ENCODE data around the gene MTUS2.

The MTUS2 gene

GRCh38 chr13:29292045-29292444 is 471.9 kb downstream of the MTUS2 start:
- DNase-seq (ENCODE audit: low read depth) = no peak
- H3K4me3 ChIP-seq (ENCODE audit: low read depth, low read length) = no peak overlapping the region
- TF ChIP-seq MYC (IDR thresholded peaks at IDR 0.05; ENCODE audit: low read depth, low read length) = no peak
- TF ChIP-seq MAX (IDR thresholded peaks at IDR 0.05; ENCODE audit: low read depth, low read length) = no peak
- TF ChIP-seq CTCF (IDR thresholded peaks at IDR 0.05; ENCODE audit: low read depth, low read length) = no peak
- no peak for TF ChIP-seq POLR2A (IDR thresholded peaks at IDR 0.05; ENCODE audit: extremely low read depth, insufficient read length)

- no peak overlapping the region for H3K4me3 ChIP-seq (ENCODE audit: low read depth, low read length)
- no peak for TF ChIP-seq CTCF (IDR thresholded peaks at IDR 0.05; ENCODE audit: low read depth, low read length)
- TF ChIP-seq MYC (IDR thresholded peaks at IDR 0.05; ENCODE audit: low read depth, low read length) = no peak
- no peak for TF ChIP-seq MAX (IDR thresholded peaks at IDR 0.05; ENCODE audit: low read depth, low read length)
- TF ChIP-seq POLR2A (IDR thresholded peaks at IDR 0.05; ENCODE audit: extremely low read depth, insufficient read length) = no peak
- DNase-seq (ENCODE audit: low read depth) = no peak
These were observed 474.7 kb downstream of the MTUS2 start for GRCh38 chr13:29294821-29295220.

GRCh38 chr13:29301027-29301426 is 480.9 kb downstream of the MTUS2 start:
- TF ChIP-seq CTCF (IDR thresholded peaks at IDR 0.05; ENCODE audit: low read depth, low read length) (no peak), POLR2A (IDR thresholded peaks at IDR 0.05; ENCODE audit: extremely low read depth, insufficient read length) (no peak), MAX (IDR thresholded peaks at IDR 0.05; ENCODE audit: low read depth, low read length) (no peak), MYC (IDR thresholded peaks at IDR 0.05; ENCODE audit: low read depth, low read length) (no peak)
- H3K4me3 ChIP-seq (ENCODE audit: low read depth, low read length) = no peak overlapping the region
- no peak for DNase-seq (ENCODE audit: low read depth)

GRCh38 chr13:29304148-29304547 is 484.0 kb downstream of the MTUS2 start:
- no peak for TF ChIP-seq CTCF (IDR thresholded peaks at IDR 0.05; ENCODE audit: low read depth, low read length)
- TF ChIP-seq MYC (IDR thresholded peaks at IDR 0.05; ENCODE audit: low read depth, low read length) = no peak
- TF ChIP-seq POLR2A (IDR thresholded peaks at IDR 0.05; ENCODE audit: extremely low read depth, insufficient read length) = no peak
- no peak for TF ChIP-seq MAX (IDR thresholded peaks at IDR 0.05; ENCODE audit: low read depth, low read length)
- no peak for DNase-seq (ENCODE audit: low read depth)
- H3K4me3 ChIP-seq (ENCODE audit: low read depth, low read length) = no peak overlapping the region

- TF ChIP-seq MYC (IDR thresholded peaks at IDR 0.05; ENCODE audit: low read depth, low read length) (no peak), MAX (IDR thresholded peaks at IDR 0.05; ENCODE audit: low read depth, low read length) (no peak), POLR2A (IDR thresholded peaks at IDR 0.05; ENCODE audit: extremely low read depth, insufficient read length) (no peak), CTCF (IDR thresholded peaks at IDR 0.05; ENCODE audit: low read depth, low read length) (no peak)
- DNase-seq (ENCODE audit: low read depth) = no peak
These were observed 490.7 kb downstream of the MTUS2 start for GRCh38 chr13:29310806-29311205.

GRCh38 chr13:29315847-29316246 is 495.7 kb downstream of the MTUS2 start:
- no peak overlapping the region for H3K4me3 ChIP-seq (ENCODE audit: low read depth, low read length)
- DNase-seq (ENCODE audit: low read depth) = no peak
- TF ChIP-seq MAX (IDR thresholded peaks at IDR 0.05; ENCODE audit: low read depth, low read length) = no peak
- TF ChIP-seq CTCF (IDR thresholded peaks at IDR 0.05; ENCODE audit: low read depth, low read length) = no peak
- TF ChIP-seq POLR2A (IDR thresholded peaks at IDR 0.05; ENCODE audit: extremely low read depth, insufficient read length) = no peak
- TF ChIP-seq MYC (IDR thresholded peaks at IDR 0.05; ENCODE audit: low read depth, low read length) = no peak

More at GRCh38 chr13:29310806-29311205, 490.7 kb downstream of the MTUS2 start:
- no peak overlapping the region for H3K4me3 ChIP-seq (ENCODE audit: low read depth, low read length)
